Measurements from ENCODE around the gene SELENOW. TPM values are rescaled to one million over a fixed set of nuclear protein-coding genes. Genes with fewer than 3 reads are reported as not detected.

SELENOW gene
- total RNA-seq, 1 donor from 2014 or later = 247 TPM

- no peaks in the 10 kb centered on the region for H3K4me1 ChIP-seq
- H3K9me3 ChIP-seq = peaks cover 4% of the 10 kb centered on the region
- no peak for ATAC-seq
- H3K4me3 ChIP-seq = no peak overlapping the region
- DNase-seq = no peak
- no peak for TF ChIP-seq CTCF (IDR thresholded peaks at IDR 0.05)
- no peak overlapping the region for H3K27ac ChIP-seq
- no peaks in the 10 kb centered on the region for H3K27me3 ChIP-seq (ENCODE audit: low read depth)
- intact Hi-C loops (cut with DNase I) = no loop called here
- no peaks in the 10 kb centered on the region for H3K36me3 ChIP-seq
Observed at GRCh38 chr19:47794526-47794925, 16.0 kb downstream of the SELENOW start.

- Histone ChIP-seq H3K36me3 (no peaks in the 10 kb centered on the region), H3K9me3 (peaks cover 4% of the 10 kb centered on the region), H3K27ac (no peak overlapping the region), H3K4me1 (no peaks in the 10 kb centered on the region), H3K4me3 (no peak overlapping the region), H3K27me3 (ENCODE audit: low read depth) (no peaks in the 10 kb centered on the region)
- intact Hi-C loops (cut with DNase I) = no loop called here
- no peak for ATAC-seq
- TF ChIP-seq CTCF (IDR thresholded peaks at IDR 0.05) = no peak
- no peak for DNase-seq
Observed at GRCh38 chr19:47796785-47797184, 18.3 kb downstream of the SELENOW start.

GRCh38 chr19:47797996-47798903 is 19.7 kb downstream of the SELENOW start:
- no peak for TF ChIP-seq CTCF (IDR thresholded peaks at IDR 0.05)
- intact Hi-C loops (cut with DNase I) = no loop called here
- H3K4me1 ChIP-seq = no peaks in the 10 kb centered on the region

GRCh38 chr19:47798904-47799266 is 20.4 kb downstream of the SELENOW start:
- Histone ChIP-seq H3K9me3 (no peaks in the 10 kb centered on the region), H3K4me3 (no peak overlapping the region), H3K36me3 (no peaks in the 10 kb centered on the region), H3K4me1 (no peaks in the 10 kb centered on the region), H3K27ac (no peak overlapping the region), H3K27me3 (ENCODE audit: low read depth) (no peaks in the 10 kb centered on the region)
- ATAC-seq = no peak
- no peak for DNase-seq
- TF ChIP-seq CTCF (IDR thresholded peaks at IDR 0.05) = no peak
- intact Hi-C loops (cut with DNase I) = no loop called here

More at GRCh38 chr19:47797996-47798903, 19.7 kb downstream of the SELENOW start:
- no peaks in the 10 kb centered on the region for H3K9me3 ChIP-seq
- H3K4me3 ChIP-seq = no peak overlapping the region
- no peaks in the 10 kb centered on the region for H3K27me3 ChIP-seq (ENCODE audit: low read depth)
- no peaks in the 10 kb centered on the region for H3K36me3 ChIP-seq
- no peak for DNase-seq
- no peak overlapping the region for H3K27ac ChIP-seq
- no peak for ATAC-seq

GRCh38 chr19:47801270-47801669 is 22.8 kb downstream of the SELENOW start:
- ATAC-seq = no peak
- no peaks in the 10 kb centered on the region for H3K9me3 ChIP-seq
- H3K27me3 ChIP-seq (ENCODE audit: low read depth) = no peaks in the 10 kb centered on the region
- no peak for TF ChIP-seq CTCF (IDR thresholded peaks at IDR 0.05)
- no peak for DNase-seq
- H3K27ac ChIP-seq = no peak overlapping the region
- no peaks in the 10 kb centered on the region for H3K36me3 ChIP-seq
- intact Hi-C loops (cut with DNase I) = no loop called here
- no peaks in the 10 kb centered on the region for H3K4me1 ChIP-seq
- H3K4me3 ChIP-seq = no peak overlapping the region
